Measurements from ENCODE around the gene DNAJC9. TPM values are rescaled to one million over a fixed set of nuclear protein-coding genes. Genes with fewer than 3 reads are reported as not detected.

The DNAJC9 gene
- total RNA-seq, 4 donors from 2014 or later: 15.2 to 21.0 (median 18.7) TPM

DNA sequence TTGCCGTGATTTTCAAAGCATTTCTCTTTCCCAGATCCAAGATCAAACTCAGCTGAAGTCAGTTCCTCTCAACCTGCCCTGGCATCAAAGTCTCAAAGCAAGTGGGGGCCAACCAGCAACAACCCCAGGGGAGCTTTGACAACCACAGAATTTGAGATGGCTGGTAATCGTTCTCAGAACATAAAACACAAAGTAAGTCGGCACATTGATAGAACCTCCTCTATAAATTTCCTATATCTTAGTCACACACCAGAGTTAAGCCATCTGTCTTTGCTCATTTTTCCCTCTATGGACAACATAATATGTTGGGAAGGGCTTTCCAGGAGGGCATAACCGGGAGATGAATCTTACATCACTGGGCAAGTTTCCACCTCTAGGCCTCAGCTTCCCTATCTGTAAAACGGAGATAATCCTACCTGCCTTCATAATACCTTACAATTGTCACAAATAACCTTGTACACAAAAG, 1.2 kb upstream of the DNAJC9 start:
- WGBS, 2 donors: 88% methylated on average over 5 of the region's 5 CpGs
- Histone ChIP-seq H3K36me3 (peaks cover 1 to 13% of the 10 kb centered on the region in 2 donors), H3K4me3 (replicated peaks in 1 of 3) (no peak overlapping the region), H3K4me1 (peaks cover 19 to 22% of the 10 kb centered on the region in 2 donors), H3K27me3 (no peaks in the 10 kb centered on the region), H3K27ac (no peak overlapping the region), H3K9me3 (no peaks in the 10 kb centered on the region)
- TF ChIP-seq, protein P1, sequence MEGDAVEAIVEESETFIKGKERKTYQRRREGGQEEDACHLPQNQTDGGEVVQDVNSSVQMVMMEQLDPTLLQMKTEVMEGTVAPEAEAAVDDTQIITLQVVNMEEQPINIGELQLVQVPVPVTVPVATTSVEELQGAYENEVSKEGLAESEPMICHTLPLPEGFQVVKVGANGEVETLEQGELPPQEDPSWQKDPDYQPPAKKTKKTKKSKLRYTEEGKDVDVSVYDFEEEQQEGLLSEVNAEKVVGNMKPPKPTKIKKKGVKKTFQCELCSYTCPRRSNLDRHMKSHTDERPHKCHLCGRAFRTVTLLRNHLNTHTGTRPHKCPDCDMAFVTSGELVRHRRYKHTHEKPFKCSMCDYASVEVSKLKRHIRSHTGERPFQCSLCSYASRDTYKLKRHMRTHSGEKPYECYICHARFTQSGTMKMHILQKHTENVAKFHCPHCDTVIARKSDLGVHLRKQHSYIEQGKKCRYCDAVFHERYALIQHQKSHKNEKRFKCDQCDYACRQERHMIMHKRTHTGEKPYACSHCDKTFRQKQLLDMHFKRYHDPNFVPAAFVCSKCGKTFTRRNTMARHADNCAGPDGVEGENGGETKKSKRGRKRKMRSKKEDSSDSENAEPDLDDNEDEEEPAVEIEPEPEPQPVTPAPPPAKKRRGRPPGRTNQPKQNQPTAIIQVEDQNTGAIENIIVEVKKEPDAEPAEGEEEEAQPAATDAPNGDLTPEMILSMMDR (IDR thresholded peaks at IDR 0.05): no peak
- TF ChIP-seq POLR2A (IDR thresholded peaks at IDR 0.05): no peak
- intact Hi-C loops (cut with DNase I): no loop called here
- DNase-seq: no peak

DNA sequence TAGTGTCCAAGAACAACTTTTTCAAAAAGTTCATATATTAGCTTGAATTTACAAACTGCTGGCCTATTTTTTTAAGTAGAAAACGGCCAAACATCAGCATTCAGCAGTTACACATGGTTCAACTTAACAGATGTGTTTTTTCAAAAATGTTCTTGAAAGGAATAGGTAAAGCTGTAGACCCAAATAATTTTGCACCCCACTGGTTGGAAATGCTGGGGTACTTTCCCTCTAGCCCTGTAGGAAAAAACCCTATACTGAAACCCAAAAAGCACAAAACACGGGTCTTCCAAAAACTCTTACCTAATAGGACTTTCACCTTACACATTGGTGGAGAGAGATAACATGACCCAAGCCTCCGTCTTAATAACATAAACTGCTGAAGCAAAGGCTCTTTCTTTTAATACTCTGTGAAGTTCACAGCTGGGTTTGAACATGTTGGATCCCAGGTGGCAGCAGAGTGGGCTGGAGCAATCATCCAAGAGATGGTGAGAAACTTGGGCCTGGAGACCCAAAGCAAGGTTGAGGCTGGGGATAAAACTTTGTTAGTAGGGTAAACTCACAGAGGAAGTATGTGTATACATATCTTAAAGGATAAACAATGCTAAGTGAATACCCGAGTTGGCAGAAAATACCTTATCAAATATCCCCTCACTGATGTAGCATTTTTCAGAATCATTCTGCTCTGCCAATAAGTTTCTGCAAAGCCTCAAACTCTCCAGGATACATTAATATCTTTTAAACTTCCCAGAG, 629 bp upstream of the DNAJC9 start:
- peaks cover 15 to 20% of the 10 kb centered on the region in 2 donors for H3K4me1 ChIP-seq
- no peaks in the 10 kb centered on the region for H3K9me3 ChIP-seq
- H3K4me3 ChIP-seq (replicated peaks in 1 of 3): peak overlapping the region; percentile 37 to 80 (median 79)
- TF ChIP-seq, protein P1 (IDR thresholded peaks at IDR 0.05): no peak
- TF ChIP-seq POLR2A (IDR thresholded peaks at IDR 0.05): no peak
- 52 to 53% methylated on average over 4 of the region's 4 CpGs for WGBS, 2 donors
- no peak for DNase-seq
- intact Hi-C loops (cut with DNase I): no loop called here
- peaks cover 7 to 13% of the 10 kb centered on the region in 2 donors for H3K36me3 ChIP-seq
- H3K27me3 ChIP-seq: no peaks in the 10 kb centered on the region
- H3K27ac ChIP-seq: peak overlapping the region in 2 of 3 donors; percentile 39 to 61

DNA sequence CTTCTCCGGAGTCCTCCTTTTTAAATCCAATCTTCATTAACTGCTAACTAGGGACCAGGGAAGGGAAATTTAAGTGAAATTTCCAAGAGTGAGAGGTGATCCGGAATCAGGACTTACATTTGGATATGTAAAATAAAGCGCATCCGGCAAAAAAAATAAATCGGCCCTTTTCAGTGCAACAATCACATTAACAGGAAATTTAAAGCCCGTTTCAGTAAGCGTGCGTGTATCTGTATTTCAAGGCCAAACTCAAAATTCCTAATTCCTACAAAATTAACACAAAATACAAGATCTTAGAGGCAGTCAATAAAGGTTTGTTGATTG, 771 bp downstream of the DNAJC9 start:
- no peaks in the 10 kb centered on the region for H3K9me3 ChIP-seq
- H3K36me3 ChIP-seq: peaks cover 17 to 20% of the 10 kb centered on the region in 2 donors
- H3K27me3 ChIP-seq: no peaks in the 10 kb centered on the region
- no peak for DNase-seq
- H3K4me1 ChIP-seq: peaks cover 8 to 14% of the 10 kb centered on the region in 2 donors
- H3K4me3 ChIP-seq (replicated peaks in 1 of 3): peak overlapping the region; percentile 37 to 80 (median 79)
- TF ChIP-seq, protein P1 (IDR thresholded peaks at IDR 0.05): no peak
- no peak for TF ChIP-seq POLR2A (IDR thresholded peaks at IDR 0.05)
- peak overlapping the region in 1 of 3 donors; percentile 61 for H3K27ac ChIP-seq
- intact Hi-C loops (cut with DNase I): no loop called here
- WGBS, 2 donors: 3 to 4% methylated on average over 8 of the region's 8 CpGs

DNA sequence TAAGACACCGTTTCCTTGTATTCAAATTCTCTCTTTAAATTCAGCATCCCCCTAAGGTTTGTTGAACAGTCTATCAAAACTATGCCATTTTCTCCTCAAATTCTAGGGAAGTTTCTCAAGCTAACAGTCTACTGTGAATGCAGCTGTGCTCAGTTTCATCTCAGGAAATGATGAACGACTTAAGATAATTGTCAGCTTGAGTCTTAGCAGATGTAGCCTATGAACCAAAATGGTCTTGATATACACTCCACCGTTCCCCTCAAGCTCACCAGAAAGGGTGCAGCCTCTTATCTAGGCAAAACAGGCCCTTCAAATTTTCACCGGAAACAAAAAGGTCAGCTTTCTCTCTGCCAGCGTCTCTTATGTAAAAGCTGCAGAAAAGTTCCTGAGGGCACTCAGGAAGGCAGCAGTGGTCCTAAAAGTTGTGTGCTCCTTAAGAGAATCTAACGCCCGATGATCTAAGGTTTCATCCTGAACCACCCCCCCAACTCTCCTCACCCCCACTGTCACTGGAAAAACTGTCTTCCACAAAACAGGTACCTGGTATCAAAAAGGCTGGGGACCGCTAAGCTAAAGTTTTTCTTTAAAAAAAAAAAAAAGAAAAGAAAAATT, 2.1 kb downstream of the DNAJC9 start:
- DNase-seq: no peak
- TF ChIP-seq POLR2A (IDR thresholded peaks at IDR 0.05): no peak
- TF ChIP-seq, protein P1 (IDR thresholded peaks at IDR 0.05): no peak
- Histone ChIP-seq H3K27me3 (no peaks in the 10 kb centered on the region), H3K4me3 (replicated peaks in 1 of 3) (no peak overlapping the region), H3K4me1 (peaks cover 8 to 11% of the 10 kb centered on the region in 2 donors), H3K9me3 (no peaks in the 10 kb centered on the region), H3K27ac (no peak overlapping the region), H3K36me3 (peaks cover 19 to 25% of the 10 kb centered on the region in 2 donors)
- intact Hi-C loops (cut with DNase I): no loop called here
- 49 to 51% methylated on average over 8 of the region's 8 CpGs for WGBS, 2 donors

DNA sequence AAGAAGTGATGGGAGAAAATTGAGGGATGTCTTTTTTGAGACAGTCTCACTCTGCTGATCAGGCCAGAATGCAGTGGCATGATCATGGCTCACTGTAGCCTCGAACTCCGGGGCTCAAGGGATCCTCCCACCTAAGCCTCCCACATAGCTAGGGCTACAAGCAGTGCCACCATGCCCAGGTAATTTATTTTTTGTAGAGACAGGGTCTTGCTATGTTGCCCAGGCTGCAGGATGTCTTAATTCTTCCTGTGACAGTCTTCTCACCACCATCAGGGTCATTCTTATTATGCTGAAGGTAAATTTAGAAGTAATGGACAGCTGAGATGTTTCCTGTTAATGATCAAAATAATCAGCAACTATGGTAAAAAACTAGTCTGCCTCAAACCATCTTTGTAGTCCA, 7.1 kb downstream of the DNAJC9 start:
- peaks cover 31 to 32% of the 10 kb centered on the region in 2 donors for H3K36me3 ChIP-seq
- no peaks in the 10 kb centered on the region for H3K9me3 ChIP-seq

More for the DNA sequence above, 7.1 kb downstream of the DNAJC9 start:
- no peaks in the 10 kb centered on the region for H3K27me3 ChIP-seq
- intact Hi-C loops (cut with DNase I): no loop called here
- H3K4me3 ChIP-seq (replicated peaks in 1 of 3): no peak overlapping the region
- H3K27ac ChIP-seq: no peak overlapping the region
- WGBS, 2 donors: 97 to 100% methylated on average over 2 of the region's 2 CpGs
- H3K4me1 ChIP-seq: no peaks in the 10 kb centered on the region
- no peak for TF ChIP-seq POLR2A (IDR thresholded peaks at IDR 0.05)
- TF ChIP-seq, protein P1 (IDR thresholded peaks at IDR 0.05): no peak
- DNase-seq: no peak

Data from thyroid gland (tissue), 4 donors.